HEK293 (cell line): ENCODE data around the gene ALG3.
A peak's percentile ranks its signal among the peaks of the same experiment; 100 is the strongest.

Experiments
- CTCF ChIA-PET: fragments of 350-600 bp; formaldehyde crosslinking; extraction: SDS; loops from one replicate; lab custom pipeline; 2021; ENCODE audit warnings: antibody characterized with exemption; lab: Yijun Ruan, JAX
- POLR2A ChIA-PET: fragments of 300-600 bp; formaldehyde crosslinking; extraction: SDS; loops from one replicate; lab custom pipeline; 2020; ENCODE audit warnings: antibody characterized with exemption, inconsistent platforms; lab: Yijun Ruan, JAX
- H3K27ac ChIP-seq: fragments of 200-500 bp; sonication (Bioruptor generic); 2 replicates; pipeline ENCODE4 v1.5.1; 2014; ENCODE audit warnings: low read depth, low read length, control low read depth, inconsistent platforms; ENCODE audit errors: extremely low read depth
- H3K36me3 ChIP-seq, 2 experiments: fragments of 200-500 bp in 1 of 2; sonication (Bioruptor generic) in 1 of 2; 1 replicate in 1 of 2; 2 replicates in 1 of 2; pipeline ENCODE4 v1.5.1; 2014 to 2017; ENCODE audit warnings: inconsistent platforms in 2 of 2, low read length in 2 of 2; ENCODE audit not compliant: control insufficient read depth in 2 of 2, insufficient read depth in 1 of 2
- H3K4me1 ChIP-seq: fragments of 200-500 bp; sonication (Bioruptor generic); 2 replicates; pipeline ENCODE4 v1.5.1; 2014; ENCODE audit warnings: mild to moderate bottlenecking, low read length, inconsistent platforms; ENCODE audit not compliant: control insufficient read depth, insufficient read depth
- H3K4me3 ChIP-seq: 2 replicates; pipeline ENCODE4 v1.5.1; 2011; ENCODE audit warnings: low read depth, mild to moderate bottlenecking, control low read depth, low read length, moderate library complexity
- H3K9me3 ChIP-seq: fragments of 200-500 bp; sonication (Bioruptor generic); 2 replicates; pipeline ENCODE4 v1.5.1; 2014; ENCODE audit warnings: low read depth, low read length, inconsistent platforms; ENCODE audit not compliant: control insufficient read depth, insufficient read depth
- GLI2 ChIP-seq: fragments of 450-650 bp; formaldehyde crosslinking; IDR thresholded peaks from 2 replicates; pipeline ENCODE4; 2017; ENCODE audit warnings: missing biosample characterization, missing genetic modification characterization, low read depth, borderline replicate concordance
- GLIS2 ChIP-seq: fragments of 450-650 bp; formaldehyde crosslinking; IDR thresholded peaks from 2 replicates; pipeline ENCODE4 v1.5.1; 2016; ENCODE audit warnings: missing biosample characterization, missing genetic modification characterization
- KLF1 ChIP-seq: fragments of 450-650 bp; formaldehyde crosslinking; IDR thresholded peaks from 2 replicates; pipeline ENCODE4 v1.5.1; 2016; ENCODE audit warnings: missing biosample characterization, missing genetic modification characterization
- KLF8 ChIP-seq: fragments of 450-650 bp; formaldehyde crosslinking; IDR thresholded peaks from 2 replicates; pipeline ENCODE4 v1.5.1; 2016; ENCODE audit warnings: missing biosample characterization, missing genetic modification characterization
- KLF9 ChIP-seq: fragments of 450-650 bp; formaldehyde crosslinking; IDR thresholded peaks from 2 replicates; pipeline ENCODE4 v1.5.1; 2016; ENCODE audit warnings: missing biosample characterization, missing genetic modification characterization, low read depth
- MYNN ChIP-seq: fragments of 450-650 bp; formaldehyde crosslinking; IDR thresholded peaks from 2 replicates; pipeline ENCODE4 v1.5.1; 2016; ENCODE audit warnings: missing biosample characterization, missing genetic modification characterization, borderline replicate concordance
- OSR2 ChIP-seq: fragments of 450-650 bp; formaldehyde crosslinking; IDR thresholded peaks from 2 replicates; pipeline ENCODE4 v1.5.1; 2016; ENCODE audit warnings: missing biosample characterization, missing genetic modification characterization
- OVOL3 ChIP-seq: fragments of 450-650 bp; formaldehyde crosslinking; IDR thresholded peaks from 2 replicates; pipeline ENCODE4 v1.5.1; 2016; ENCODE audit warnings: missing biosample characterization, missing genetic modification characterization
- SP3 ChIP-seq: fragments of 450-650 bp; formaldehyde crosslinking; IDR thresholded peaks from 2 replicates; pipeline ENCODE4 v1.5.1; 2016; ENCODE audit warnings: missing biosample characterization, missing genetic modification characterization
- SP7 ChIP-seq: fragments of 450-650 bp; formaldehyde crosslinking; IDR thresholded peaks from 2 replicates; pipeline ENCODE4 v1.5.1; 2016; ENCODE audit warnings: missing biosample characterization, missing genetic modification characterization
- ZBTB1 ChIP-seq: fragments of 450-650 bp; formaldehyde crosslinking; IDR thresholded peaks from 2 replicates; pipeline ENCODE4 v1.5.1; 2016; ENCODE audit warnings: missing biosample characterization, missing genetic modification characterization
- ZBTB17 ChIP-seq: fragments of 450-650 bp; formaldehyde crosslinking; IDR thresholded peaks from 2 replicates; pipeline ENCODE4 v1.5.1; 2016; ENCODE audit warnings: missing biosample characterization, missing genetic modification characterization
- ZNF174 ChIP-seq: fragments of 450-650 bp; formaldehyde crosslinking; IDR thresholded peaks from 2 replicates; pipeline ENCODE4 v1.5.0; 2017; ENCODE audit warnings: missing biosample characterization, mild to moderate bottlenecking, missing genetic modification characterization
- ZNF184 ChIP-seq: fragments of 450-650 bp; IDR thresholded peaks from 2 replicates; pipeline ENCODE4 v1.5.1; 2018; ENCODE audit warnings: missing biosample characterization, mild to moderate bottlenecking, missing genetic modification characterization
- ZNF19 ChIP-seq: fragments of 450-650 bp; formaldehyde crosslinking; IDR thresholded peaks from 2 replicates; pipeline ENCODE4; 2016; ENCODE audit warnings: missing biosample characterization, missing genetic modification characterization, low read depth
- ZNF202 ChIP-seq: fragments of 450-650 bp; formaldehyde crosslinking; IDR thresholded peaks from 2 replicates; pipeline ENCODE4 v1.5.1; 2016; ENCODE audit warnings: missing biosample characterization, missing genetic modification characterization, borderline replicate concordance
- ZNF248 ChIP-seq: fragments of 450-650 bp; formaldehyde crosslinking; IDR thresholded peaks from 2 replicates; pipeline ENCODE4 v1.5.1; 2017; ENCODE audit warnings: missing biosample characterization, missing genetic modification characterization
- ZNF423 ChIP-seq: fragments of 450-650 bp; formaldehyde crosslinking; IDR thresholded peaks from 2 replicates; pipeline ENCODE4 v1.5.1; 2016; ENCODE audit warnings: missing biosample characterization, missing genetic modification characterization
- ZNF561 ChIP-seq: fragments of 450-650 bp; IDR thresholded peaks from 2 replicates; pipeline ENCODE4 v1.5.1; 2018; ENCODE audit warnings: missing biosample characterization, missing genetic modification characterization, borderline replicate concordance
- ZNF670 ChIP-seq: fragments of 450-650 bp; formaldehyde crosslinking; IDR thresholded peaks from 2 replicates; pipeline ENCODE4 v1.5.1; 2016; ENCODE audit warnings: missing biosample characterization, missing genetic modification characterization, low read depth
- ZSCAN30 ChIP-seq: fragments of 450-650 bp; IDR thresholded peaks from 2 replicates; pipeline ENCODE4 v1.5.1; 2018; ENCODE audit warnings: missing biosample characterization, mild to moderate bottlenecking, missing genetic modification characterization, moderate library complexity
- TF ChIP-seq, protein P1 (sequence below): fragments of 450-650 bp; formaldehyde crosslinking; IDR thresholded peaks from 2 replicates; pipeline ENCODE4 v1.5.1; 2016; ENCODE audit warnings: missing biosample characterization, missing genetic modification characterization
- TF ChIP-seq, protein P2 (sequence below): fragments of 450-650 bp; formaldehyde crosslinking; IDR thresholded peaks from 2 replicates; pipeline ENCODE4 v1.5.1; 2016; ENCODE audit warnings: missing biosample characterization, missing genetic modification characterization
- TF ChIP-seq, protein P3 (sequence below): fragments of 450-650 bp; formaldehyde crosslinking; IDR thresholded peaks from 2 replicates; pipeline ENCODE4 v1.5.1; 2016; ENCODE audit warnings: missing biosample characterization, missing genetic modification characterization
- TF ChIP-seq, protein P4 (sequence below): fragments of 450-650 bp; formaldehyde crosslinking; IDR thresholded peaks from 2 replicates; pipeline ENCODE4 v1.5.1; 2016; ENCODE audit warnings: missing biosample characterization, missing genetic modification characterization
- TF ChIP-seq, protein P5 (sequence below): fragments of 450-650 bp; formaldehyde crosslinking; IDR thresholded peaks from 2 replicates; pipeline ENCODE4 v1.5.1; 2016; ENCODE audit warnings: missing biosample characterization, missing genetic modification characterization
- TF ChIP-seq, protein P6 (sequence below): fragments of 450-650 bp; formaldehyde crosslinking; IDR thresholded peaks from 2 replicates; pipeline ENCODE4 v1.5.1; 2016; ENCODE audit warnings: missing biosample characterization, missing genetic modification characterization

Gene ALG3

DNA sequence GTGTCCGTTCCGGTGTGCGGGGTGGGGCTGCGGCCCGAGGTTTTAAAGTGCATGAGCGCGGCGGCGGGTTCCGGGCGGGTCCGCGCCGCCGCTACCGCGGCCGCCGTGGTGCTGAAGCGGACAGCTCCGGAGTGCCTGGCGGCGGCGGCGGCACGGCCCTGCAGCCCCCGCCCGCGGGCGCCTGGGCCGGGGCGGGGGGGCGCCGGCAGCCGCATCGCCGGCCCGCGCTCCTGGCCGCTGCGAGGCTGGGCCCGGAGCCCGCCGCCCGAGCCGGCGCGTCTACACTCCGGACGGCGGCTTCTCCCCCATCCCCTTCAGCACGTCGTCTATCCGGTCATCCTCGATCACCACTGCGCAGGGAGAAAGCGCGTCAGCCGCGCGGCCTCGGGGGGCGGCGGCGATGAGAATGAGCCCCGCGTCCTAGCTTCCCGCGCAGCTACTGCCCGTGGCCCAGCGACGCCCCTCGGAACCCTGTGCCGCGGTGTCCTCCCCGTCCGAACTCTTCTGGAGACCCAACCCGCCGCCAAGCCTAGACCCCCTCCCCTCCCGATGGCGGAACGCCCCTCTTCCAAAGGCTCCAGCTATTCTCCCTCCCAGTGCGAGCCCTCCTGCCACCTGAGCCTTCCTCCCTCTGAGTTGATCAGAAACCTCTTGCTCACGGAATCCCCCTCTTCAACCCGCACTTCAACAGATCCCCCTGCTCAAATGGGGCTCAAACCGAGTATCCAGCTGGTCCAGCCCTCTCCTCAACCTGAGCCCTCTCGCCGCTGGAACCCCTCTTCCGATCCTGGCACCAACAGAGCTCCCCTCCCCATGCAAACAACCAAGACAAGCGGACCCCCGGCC is 11.3 kb upstream of the ALG3 start:
- Histone ChIP-seq H3K4me3 (peak overlapping the region; percentile 50), H3K9me3 (no peaks in the 10 kb centered on the region), H3K4me1 (no peaks in the 10 kb centered on the region; the same call in 1 of the 2 replicates), H3K36me3 (peaks cover 0 to 6% of the 10 kb centered on the region in 2 experiments; a peak in 1 of 3 replicates), H3K27ac (no peak overlapping the region)
- CTCF ChIA-PET: interaction anchor here (1.1 kb wide), 1 partner anchor 9 kb away, joined by 3 read pairs; no protein-coding TSS in a partner anchor
- POLR2A ChIA-PET: interaction anchor here (1.2 to 1.6 kb wide), 4 partner anchors 10 to 84 kb away, joined by 3 to 4 read pairs (median 3); partner anchors contain the start of gene EEF1AKMT4
- TF ChIP-seq OSR2 (no peak), ZNF561 (tag by site-specific recombination) (no peak), SP7 (no peak), ZNF202 (tag by site-specific recombination) (no peak), ZNF248 (tag by site-specific recombination) (no peak), ZBTB17 (tag by site-specific recombination) (0 out of 2 replicates have a peak, but pooled peaks have one; percentile 40), SP3 (tag by site-specific recombination) (0 out of 2 replicates have a peak, but pooled peaks have one; percentile 28), ZNF19 (tag by site-specific recombination) (no peak), OVOL3 (no peak), GLIS2 (tag by site-specific recombination) (peak; percentile 83), ZNF174 (tag by site-specific recombination) (no peak), KLF1 (tag by site-specific recombination) (peak; percentile 41), ZNF184 (tag by site-specific recombination) (no peak), GLI2 (tag by site-specific recombination) (no peak), ZNF670 (tag by site-specific recombination) (no peak), ZBTB1 (tag by site-specific recombination) (no peak), ZNF423 (tag by site-specific recombination) (no peak), MYNN (tag by site-specific recombination) (no peak), KLF9 (tag by site-specific recombination) (peak; percentile 71), ZSCAN30 (no peak), KLF8 (tag by site-specific recombination) (peak; percentile 51; the same call in 1 of the 2 replicates)
- TF ChIP-seq, protein P1, sequence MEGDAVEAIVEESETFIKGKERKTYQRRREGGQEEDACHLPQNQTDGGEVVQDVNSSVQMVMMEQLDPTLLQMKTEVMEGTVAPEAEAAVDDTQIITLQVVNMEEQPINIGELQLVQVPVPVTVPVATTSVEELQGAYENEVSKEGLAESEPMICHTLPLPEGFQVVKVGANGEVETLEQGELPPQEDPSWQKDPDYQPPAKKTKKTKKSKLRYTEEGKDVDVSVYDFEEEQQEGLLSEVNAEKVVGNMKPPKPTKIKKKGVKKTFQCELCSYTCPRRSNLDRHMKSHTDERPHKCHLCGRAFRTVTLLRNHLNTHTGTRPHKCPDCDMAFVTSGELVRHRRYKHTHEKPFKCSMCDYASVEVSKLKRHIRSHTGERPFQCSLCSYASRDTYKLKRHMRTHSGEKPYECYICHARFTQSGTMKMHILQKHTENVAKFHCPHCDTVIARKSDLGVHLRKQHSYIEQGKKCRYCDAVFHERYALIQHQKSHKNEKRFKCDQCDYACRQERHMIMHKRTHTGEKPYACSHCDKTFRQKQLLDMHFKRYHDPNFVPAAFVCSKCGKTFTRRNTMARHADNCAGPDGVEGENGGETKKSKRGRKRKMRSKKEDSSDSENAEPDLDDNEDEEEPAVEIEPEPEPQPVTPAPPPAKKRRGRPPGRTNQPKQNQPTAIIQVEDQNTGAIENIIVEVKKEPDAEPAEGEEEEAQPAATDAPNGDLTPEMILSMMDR (tag by site-specific recombination): no peak
- TF ChIP-seq, protein P2, sequence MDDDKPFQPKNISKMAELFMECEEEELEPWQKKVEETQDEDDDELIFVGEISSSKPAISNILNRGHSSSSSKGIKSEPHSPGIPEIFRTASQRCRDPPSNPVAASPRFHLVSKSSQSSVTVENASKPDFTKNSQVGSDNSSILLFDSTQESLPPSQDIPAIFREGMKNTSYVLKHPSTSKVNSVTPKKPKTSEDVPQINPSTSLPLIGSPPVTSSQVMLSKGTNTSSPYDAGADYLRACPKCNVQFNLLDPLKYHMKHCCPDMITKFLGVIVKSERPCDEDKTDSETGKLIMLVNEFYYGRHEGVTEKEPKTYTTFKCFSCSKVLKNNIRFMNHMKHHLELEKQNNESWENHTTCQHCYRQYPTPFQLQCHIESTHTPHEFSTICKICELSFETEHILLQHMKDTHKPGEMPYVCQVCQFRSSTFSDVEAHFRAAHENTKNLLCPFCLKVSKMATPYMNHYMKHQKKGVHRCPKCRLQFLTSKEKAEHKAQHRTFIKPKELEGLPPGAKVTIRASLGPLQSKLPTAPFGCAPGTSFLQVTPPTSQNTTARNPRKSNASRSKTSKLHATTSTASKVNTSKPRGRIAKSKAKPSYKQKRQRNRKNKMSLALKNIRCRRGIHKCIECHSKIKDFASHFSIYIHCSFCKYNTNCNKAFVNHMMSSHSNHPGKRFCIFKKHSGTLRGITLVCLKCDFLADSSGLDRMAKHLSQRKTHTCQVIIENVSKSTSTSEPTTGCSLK: no peak
- TF ChIP-seq, protein P3, sequence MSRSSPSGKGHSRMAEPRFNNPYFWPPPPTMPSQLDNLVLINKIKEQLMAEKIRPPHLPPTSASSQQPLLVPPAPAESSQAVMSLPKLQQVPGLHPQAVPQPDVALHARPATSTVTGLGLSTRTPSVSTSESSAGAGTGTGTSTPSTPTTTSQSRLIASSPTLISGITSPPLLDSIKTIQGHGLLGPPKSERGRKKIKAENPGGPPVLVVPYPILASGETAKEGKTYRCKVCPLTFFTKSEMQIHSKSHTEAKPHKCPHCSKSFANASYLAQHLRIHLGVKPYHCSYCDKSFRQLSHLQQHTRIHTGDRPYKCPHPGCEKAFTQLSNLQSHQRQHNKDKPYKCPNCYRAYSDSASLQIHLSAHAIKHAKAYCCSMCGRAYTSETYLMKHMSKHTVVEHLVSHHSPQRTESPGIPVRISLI (tag by site-specific recombination): no peak
- TF ChIP-seq, protein P4, sequence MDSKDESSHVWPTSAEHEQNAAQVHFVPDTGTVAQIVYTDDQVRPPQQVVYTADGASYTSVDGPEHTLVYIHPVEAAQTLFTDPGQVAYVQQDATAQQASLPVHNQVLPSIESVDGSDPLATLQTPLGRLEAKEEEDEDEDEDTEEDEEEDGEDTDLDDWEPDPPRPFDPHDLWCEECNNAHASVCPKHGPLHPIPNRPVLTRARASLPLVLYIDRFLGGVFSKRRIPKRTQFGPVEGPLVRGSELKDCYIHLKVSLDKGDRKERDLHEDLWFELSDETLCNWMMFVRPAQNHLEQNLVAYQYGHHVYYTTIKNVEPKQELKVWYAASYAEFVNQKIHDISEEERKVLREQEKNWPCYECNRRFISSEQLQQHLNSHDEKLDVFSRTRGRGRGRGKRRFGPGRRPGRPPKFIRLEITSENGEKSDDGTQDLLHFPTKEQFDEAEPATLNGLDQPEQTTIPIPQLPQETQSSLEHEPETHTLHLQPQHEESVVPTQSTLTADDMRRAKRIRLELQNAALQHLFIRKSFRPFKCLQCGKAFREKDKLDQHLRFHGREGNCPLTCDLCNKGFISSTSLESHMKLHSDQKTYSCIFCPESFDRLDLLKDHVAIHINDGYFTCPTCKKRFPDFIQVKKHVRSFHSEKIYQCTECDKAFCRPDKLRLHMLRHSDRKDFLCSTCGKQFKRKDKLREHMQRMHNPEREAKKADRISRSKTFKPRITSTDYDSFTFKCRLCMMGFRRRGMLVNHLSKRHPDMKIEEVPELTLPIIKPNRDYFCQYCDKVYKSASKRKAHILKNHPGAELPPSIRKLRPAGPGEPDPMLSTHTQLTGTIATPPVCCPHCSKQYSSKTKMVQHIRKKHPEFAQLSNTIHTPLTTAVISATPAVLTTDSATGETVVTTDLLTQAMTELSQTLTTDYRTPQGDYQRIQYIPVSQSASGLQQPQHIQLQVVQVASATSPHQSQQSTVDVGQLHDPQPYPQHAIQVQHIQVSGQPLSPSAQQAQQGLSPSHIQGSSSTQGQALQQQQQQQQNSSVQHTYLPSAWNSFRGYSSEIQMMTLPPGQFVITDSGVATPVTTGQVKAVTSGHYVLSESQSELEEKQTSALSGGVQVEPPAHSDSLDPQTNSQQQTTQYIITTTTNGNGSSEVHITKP (tag by site-specific recombination): 0 out of 2 replicates have a peak, but pooled peaks have one; percentile 32
- TF ChIP-seq, protein P5, sequence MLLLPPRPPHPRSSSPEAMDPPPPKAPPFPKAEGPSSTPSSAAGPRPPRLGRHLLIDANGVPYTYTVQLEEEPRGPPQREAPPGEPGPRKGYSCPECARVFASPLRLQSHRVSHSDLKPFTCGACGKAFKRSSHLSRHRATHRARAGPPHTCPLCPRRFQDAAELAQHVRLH (tag by site-specific recombination): no peak
- TF ChIP-seq, protein P6, sequence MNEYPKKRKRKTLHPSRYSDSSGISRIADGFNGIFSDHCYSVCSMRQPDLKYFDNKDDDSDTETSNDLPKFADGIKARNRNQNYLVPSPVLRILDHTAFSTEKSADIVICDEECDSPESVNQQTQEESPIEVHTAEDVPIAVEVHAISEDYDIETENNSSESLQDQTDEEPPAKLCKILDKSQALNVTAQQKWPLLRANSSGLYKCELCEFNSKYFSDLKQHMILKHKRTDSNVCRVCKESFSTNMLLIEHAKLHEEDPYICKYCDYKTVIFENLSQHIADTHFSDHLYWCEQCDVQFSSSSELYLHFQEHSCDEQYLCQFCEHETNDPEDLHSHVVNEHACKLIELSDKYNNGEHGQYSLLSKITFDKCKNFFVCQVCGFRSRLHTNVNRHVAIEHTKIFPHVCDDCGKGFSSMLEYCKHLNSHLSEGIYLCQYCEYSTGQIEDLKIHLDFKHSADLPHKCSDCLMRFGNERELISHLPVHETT (tag by site-specific recombination): no peak
